Putamen (tissue), 1 donor: ENCODE measurements around the gene STAG2.
A peak's percentile ranks its signal among the peaks of the same experiment; 100 is the strongest.

Experiments used
- DNase-seq: peaks from one replicate; pipeline ENCODE4 v3.0.0-alpha.2; 2016; ENCODE audit warnings: low spot score

STAG2 gene

DNA sequence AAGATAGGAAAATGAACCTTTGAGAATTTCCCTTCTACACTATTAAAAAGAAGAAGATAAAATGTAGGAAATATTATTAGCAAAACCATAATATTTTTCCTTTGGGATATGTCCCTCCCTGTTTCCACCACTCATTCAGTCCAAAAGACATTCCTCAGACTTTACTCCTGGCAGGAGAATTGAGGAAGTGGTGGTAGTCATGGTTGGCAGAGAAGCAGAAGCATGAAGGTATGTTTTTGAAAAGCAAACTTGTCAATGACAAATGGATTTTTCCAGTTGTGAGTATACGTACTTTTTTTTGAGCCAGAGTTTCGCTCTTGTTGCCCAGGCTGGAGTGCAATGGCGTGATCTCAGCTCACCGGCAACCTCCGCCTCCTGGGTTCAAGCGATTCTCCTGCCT is 13.7 kb downstream of the STAG2 start:
- DNase-seq = no peak

DNA sequence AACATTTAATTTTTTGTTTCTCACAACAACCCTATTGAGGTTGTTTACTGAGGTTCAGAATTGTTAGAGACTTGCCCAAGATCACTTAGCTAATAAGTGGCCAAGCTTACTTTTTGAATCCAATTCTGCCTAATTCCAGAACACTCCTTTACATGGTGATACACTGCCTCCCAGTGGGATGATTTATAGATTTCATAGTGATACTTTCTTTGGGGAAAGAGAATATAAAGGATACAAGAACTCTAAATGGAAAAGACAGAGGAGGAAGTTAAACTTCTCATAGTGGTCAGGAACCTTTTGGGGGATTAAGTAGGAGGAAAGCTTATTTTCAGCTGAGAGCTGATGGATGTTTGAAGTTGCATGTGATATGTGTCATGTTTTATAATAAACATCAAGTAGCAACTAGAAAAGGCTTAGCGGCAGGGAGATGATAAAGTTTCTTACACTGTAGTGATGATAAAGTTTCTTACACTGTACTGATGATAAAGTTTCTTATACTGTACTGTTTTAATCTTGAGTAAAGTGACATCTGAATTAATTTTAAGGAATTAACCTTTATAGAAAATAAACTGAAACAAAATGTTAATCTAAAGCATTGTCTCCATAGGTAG is 15.3 kb downstream of the STAG2 start:
- DNase-seq = peak; percentile 5

DNA sequence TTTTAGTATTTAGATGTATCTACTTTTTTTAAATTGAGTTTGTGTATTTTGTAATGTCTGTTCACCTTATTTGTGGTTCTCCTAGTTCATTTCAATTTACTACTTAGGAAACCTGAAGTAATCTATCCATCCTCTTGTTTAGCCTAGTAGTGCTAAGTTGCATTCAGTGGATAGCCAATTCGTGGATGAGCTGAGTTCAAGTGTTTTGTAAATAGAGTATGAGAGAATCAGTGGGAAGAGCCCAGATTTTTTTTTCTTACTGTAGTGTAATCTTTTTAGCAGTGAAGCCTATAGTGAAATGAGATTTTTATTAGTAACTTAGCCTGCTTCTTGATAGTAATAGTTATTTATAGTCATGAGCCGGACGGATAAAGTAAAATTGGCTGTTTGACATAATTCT is 21.7 kb downstream of the STAG2 start:
- no peak for DNase-seq

DNA sequence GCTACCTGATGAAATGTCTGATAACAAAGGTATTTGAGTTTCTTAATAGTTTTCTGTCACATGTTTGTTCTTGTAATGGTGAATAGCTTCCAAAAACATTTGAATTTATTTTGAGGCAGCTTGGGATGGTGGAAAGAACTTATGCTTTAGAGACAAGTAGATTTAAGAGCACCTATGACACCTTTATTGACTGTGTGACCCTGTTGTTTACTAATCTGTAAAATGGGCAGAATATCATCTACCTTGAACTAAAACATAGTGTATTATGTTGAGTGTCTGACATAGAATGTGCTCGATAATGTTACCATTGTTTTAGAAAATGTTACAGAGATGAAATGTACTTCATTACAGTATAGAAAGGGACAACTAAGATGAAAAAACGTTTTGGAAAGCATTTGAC is 24.9 kb downstream of the STAG2 start:
- no peak for DNase-seq

DNA sequence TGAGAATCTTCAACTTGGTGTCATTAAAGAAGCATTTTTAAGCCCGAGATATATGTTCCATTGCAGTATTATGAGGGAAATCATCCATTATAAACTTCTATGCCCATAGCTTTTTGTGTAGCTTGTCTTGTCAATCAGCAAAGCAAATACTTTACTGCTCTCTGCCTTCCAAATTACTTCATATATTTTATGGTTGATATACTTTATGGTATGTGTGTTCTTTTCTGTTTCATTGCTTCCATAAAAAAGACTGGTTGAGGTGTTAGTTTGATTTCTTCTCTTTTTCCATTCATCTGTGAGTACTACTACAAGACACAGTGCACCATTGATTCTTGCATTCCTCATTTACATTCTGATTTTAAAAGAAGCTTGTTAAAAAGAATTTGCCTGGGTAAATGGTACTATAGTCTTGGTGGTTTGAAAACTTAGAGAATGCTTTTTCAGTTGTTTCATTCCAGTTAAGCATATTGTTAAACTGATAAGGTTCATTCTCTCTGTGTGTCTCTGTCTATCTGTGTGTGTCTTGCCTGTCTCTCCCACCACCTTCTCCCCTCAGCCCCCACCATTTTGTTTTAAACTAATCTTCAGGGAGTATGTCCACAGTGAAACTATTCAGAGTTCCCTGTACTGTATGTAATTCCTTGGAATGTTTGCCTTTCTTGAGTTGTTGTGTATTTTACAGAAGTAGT is 27.1 kb downstream of the STAG2 start:
- DNase-seq = no peak

- no peak for DNase-seq
Measured at GRCh38 chrX:123989235-123989634, 27.7 kb downstream of the STAG2 start.

DNA sequence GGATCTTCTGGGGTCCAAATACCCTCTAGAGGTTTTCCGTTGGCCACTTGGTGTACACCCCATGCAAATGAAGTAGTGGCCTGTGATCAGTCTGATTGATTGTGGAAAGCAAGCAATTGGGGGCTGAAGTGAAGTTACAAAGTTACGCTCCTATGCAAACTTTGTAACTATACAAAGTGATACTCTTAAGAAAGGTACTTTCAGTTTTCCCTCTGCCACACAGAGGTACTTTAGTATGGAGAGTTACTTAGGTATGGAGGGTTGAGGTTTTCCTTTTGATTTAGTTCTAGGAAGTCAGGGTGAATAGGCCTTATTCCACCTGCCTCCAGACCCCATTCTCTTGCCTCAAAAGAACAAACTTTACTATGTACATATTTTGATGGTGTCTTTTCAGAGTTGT is 28.7 kb downstream of the STAG2 start:
- no peak for DNase-seq

DNA sequence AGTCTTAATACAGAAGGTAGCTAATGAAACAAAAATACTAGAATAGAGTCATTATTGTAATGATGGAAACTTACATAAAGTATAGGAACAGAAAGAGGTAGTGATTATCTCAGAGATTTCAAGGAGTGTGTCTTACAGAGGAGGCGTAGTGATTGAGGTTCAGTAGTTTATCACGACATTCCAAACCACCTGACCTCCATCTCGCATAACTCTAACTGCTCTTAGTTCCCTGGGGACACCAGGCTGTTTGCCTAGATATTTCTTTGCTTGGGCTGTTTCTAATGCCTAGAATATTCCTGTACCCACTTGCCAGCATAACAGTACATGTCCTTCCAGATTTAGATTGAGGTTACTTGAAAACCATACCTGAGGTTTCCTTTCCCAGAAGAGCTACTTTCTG is 29.1 kb downstream of the STAG2 start:
- peak; percentile 0 for DNase-seq

- DNase-seq = no peak
Measured at GRCh38 chrX:123993326-123993725, 31.8 kb downstream of the STAG2 start.

- no peak for DNase-seq
Measured at GRCh38 chrX:123993904-123994635, 32.6 kb downstream of the STAG2 start.

- DNase-seq = no peak
Measured at GRCh38 chrX:123994730-123995129, 33.2 kb downstream of the STAG2 start.

- no peak for DNase-seq
Measured at GRCh38 chrX:124001581-124001980, 40.1 kb downstream of the STAG2 start.

- DNase-seq = no peak
Measured at GRCh38 chrX:124005228-124005627, 43.7 kb downstream of the STAG2 start.

GRCh38 chrX:124010157-124010556 is 48.7 kb downstream of the STAG2 start:
- no peak for DNase-seq

- DNase-seq = no peak
Measured at GRCh38 chrX:124010566-124010965, 49.1 kb downstream of the STAG2 start.

- no peak for DNase-seq
Measured at GRCh38 chrX:124015721-124016120, 54.2 kb downstream of the STAG2 start.

GRCh38 chrX:124016825-124017224 is 55.3 kb downstream of the STAG2 start:
- DNase-seq = no peak

- no peak for DNase-seq
Measured at GRCh38 chrX:124018023-124018422, 56.5 kb downstream of the STAG2 start.

GRCh38 chrX:124023838-124024238 is 62.3 kb downstream of the STAG2 start:
- no peak for DNase-seq

GRCh38 chrX:124026529-124026928 is 65.0 kb downstream of the STAG2 start:
- no peak for DNase-seq

- DNase-seq = no peak
Measured at GRCh38 chrX:124028182-124028581, 66.7 kb downstream of the STAG2 start.

- DNase-seq = no peak
Measured at GRCh38 chrX:124030520-124030919, 69.0 kb downstream of the STAG2 start.

GRCh38 chrX:124033821-124034220 is 72.3 kb downstream of the STAG2 start:
- no peak for DNase-seq
